ENCODE measurements around the gene CRHR1. TPM values are rescaled to one million over a fixed set of nuclear protein-coding genes. Genes with fewer than 3 reads are reported as not detected.

CRHR1 gene
- total RNA-seq, 2 experiments from 2014 or later, result not detected

GRCh38 chr17:45836047-45837044 lies 52.2 kb downstream of the CRHR1 start:
- Mint-ChIP-seq H3K4me3 (no peak overlapping the region), H3K9me3 (no peaks in the 10 kb centered on the region), H3K36me3 (no peaks in the 10 kb centered on the region), H3K4me1 (no peaks in the 10 kb centered on the region), H3K27me3 (peaks cover 2% of the 10 kb centered on the region), H3K27ac (no peak overlapping the region)
- no peak for DNase-seq

- Mint-ChIP-seq H3K4me1 (no peaks in the 10 kb centered on the region), H3K27me3 (peaks cover 2% of the 10 kb centered on the region), H3K36me3 (no peaks in the 10 kb centered on the region), H3K9me3 (no peaks in the 10 kb centered on the region), H3K4me3 (no peak overlapping the region), H3K27ac (no peak overlapping the region)
- no peak for DNase-seq
These were observed 53.1 kb downstream of the CRHR1 start for GRCh38 chr17:45837187-45837586.

- Mint-ChIP-seq H3K4me3 (no peak overlapping the region), H3K9me3 (no peaks in the 10 kb centered on the region), H3K27ac (no peak overlapping the region), H3K27me3 (peaks cover 2% of the 10 kb centered on the region), H3K36me3 (no peaks in the 10 kb centered on the region), H3K4me1 (no peaks in the 10 kb centered on the region)
- no peak for DNase-seq
These were observed 53.5 kb downstream of the CRHR1 start for GRCh38 chr17:45837603-45838002.

GRCh38 chr17:45838751-45839295 lies 54.7 kb downstream of the CRHR1 start:
- DNase-seq, result no peak
- Mint-ChIP-seq H3K36me3 (no peaks in the 10 kb centered on the region), H3K27me3 (peaks cover under 1% of the 10 kb centered on the region), H3K4me3 (no peak overlapping the region), H3K27ac (no peak overlapping the region), H3K4me1 (no peaks in the 10 kb centered on the region), H3K9me3 (no peaks in the 10 kb centered on the region)

- H3K27me3 Mint-ChIP-seq, result no peaks in the 10 kb centered on the region
- no peaks in the 10 kb centered on the region for H3K4me1 Mint-ChIP-seq
- no peak overlapping the region for H3K27ac Mint-ChIP-seq
- H3K4me3 Mint-ChIP-seq, result no peak overlapping the region
- H3K36me3 Mint-ChIP-seq, result no peaks in the 10 kb centered on the region
- DNase-seq, result no peak
- H3K9me3 Mint-ChIP-seq, result no peaks in the 10 kb centered on the region
These were observed 55.3 kb downstream of the CRHR1 start for GRCh38 chr17:45839442-45839841.

- no peaks in the 10 kb centered on the region for H3K27me3 Mint-ChIP-seq
- no peaks in the 10 kb centered on the region for H3K36me3 Mint-ChIP-seq
- no peaks in the 10 kb centered on the region for H3K9me3 Mint-ChIP-seq
- H3K4me3 Mint-ChIP-seq, result no peak overlapping the region
- no peak overlapping the region for H3K27ac Mint-ChIP-seq
- DNase-seq, result no peak
- H3K4me1 Mint-ChIP-seq, result no peaks in the 10 kb centered on the region
These were observed 57.1 kb downstream of the CRHR1 start for GRCh38 chr17:45841186-45841585.

GRCh38 chr17:45841883-45842525 lies 57.9 kb downstream of the CRHR1 start:
- no peaks in the 10 kb centered on the region for H3K9me3 Mint-ChIP-seq
- no peaks in the 10 kb centered on the region for H3K36me3 Mint-ChIP-seq
- no peak for DNase-seq
- H3K4me1 Mint-ChIP-seq, result no peaks in the 10 kb centered on the region
- no peak overlapping the region for H3K4me3 Mint-ChIP-seq
- no peaks in the 10 kb centered on the region for H3K27me3 Mint-ChIP-seq
- H3K27ac Mint-ChIP-seq, result no peak overlapping the region

- H3K27me3 Mint-ChIP-seq, result no peaks in the 10 kb centered on the region
- no peaks in the 10 kb centered on the region for H3K36me3 Mint-ChIP-seq
- H3K4me1 Mint-ChIP-seq, result no peaks in the 10 kb centered on the region
- H3K27ac Mint-ChIP-seq, result no peak overlapping the region
- DNase-seq, result no peak
- H3K4me3 Mint-ChIP-seq, result no peak overlapping the region
- no peaks in the 10 kb centered on the region for H3K9me3 Mint-ChIP-seq
These were observed 59.6 kb downstream of the CRHR1 start for GRCh38 chr17:45843722-45844121.

GRCh38 chr17:45844695-45845375 lies 60.7 kb downstream of the CRHR1 start, which contains the start of gene SPPL2C:
Gene SPPL2C (plus strand): TSS chr17:45844881. CDS start chr17:45844907, 26 bp downstream.
- Mint-ChIP-seq H3K9me3 (no peaks in the 10 kb centered on the region), H3K4me3 (no peak within 1 kb of the TSS), H3K36me3 (no peaks in the 10 kb centered on the region), H3K4me1 (no peaks in the 10 kb centered on the region), H3K27me3 (no peaks in the 10 kb centered on the region), H3K27ac (no peak within 1 kb of the TSS)
- DNase-seq, result no peak

- no peaks in the 10 kb centered on the region for H3K9me3 Mint-ChIP-seq
- H3K36me3 Mint-ChIP-seq, result no peaks in the 10 kb centered on the region
- no peak overlapping the region for H3K4me3 Mint-ChIP-seq
- no peaks in the 10 kb centered on the region for H3K4me1 Mint-ChIP-seq
- no peak for DNase-seq
- H3K27me3 Mint-ChIP-seq, result no peaks in the 10 kb centered on the region
- no peak overlapping the region for H3K27ac Mint-ChIP-seq
These were observed 61.5 kb downstream of the CRHR1 start for GRCh38 chr17:45845376-45846185.

- Mint-ChIP-seq H3K9me3 (no peaks in the 10 kb centered on the region), H3K27me3 (no peaks in the 10 kb centered on the region), H3K36me3 (no peaks in the 10 kb centered on the region), H3K4me1 (no peaks in the 10 kb centered on the region), H3K4me3 (no peak overlapping the region), H3K27ac (no peak overlapping the region)
- no peak for DNase-seq
These were observed 62.1 kb downstream of the CRHR1 start for GRCh38 chr17:45846223-45846622.

- DNase-seq, result no peak
- H3K27me3 Mint-ChIP-seq, result peaks cover 2% of the 10 kb centered on the region
- H3K27ac Mint-ChIP-seq, result no peak overlapping the region
- no peaks in the 10 kb centered on the region for H3K9me3 Mint-ChIP-seq
- no peaks in the 10 kb centered on the region for H3K4me1 Mint-ChIP-seq
- H3K36me3 Mint-ChIP-seq, result no peaks in the 10 kb centered on the region
- H3K4me3 Mint-ChIP-seq, result no peak overlapping the region
These were observed 62.5 kb downstream of the CRHR1 start for GRCh38 chr17:45846646-45847045.

- H3K4me3 Mint-ChIP-seq, result no peak overlapping the region
- H3K9me3 Mint-ChIP-seq, result no peaks in the 10 kb centered on the region
- no peak for DNase-seq
- H3K27ac Mint-ChIP-seq, result no peak overlapping the region
- no peaks in the 10 kb centered on the region for H3K4me1 Mint-ChIP-seq
- peaks cover 6% of the 10 kb centered on the region for H3K27me3 Mint-ChIP-seq
- no peaks in the 10 kb centered on the region for H3K36me3 Mint-ChIP-seq
These were observed 63.0 kb downstream of the CRHR1 start for GRCh38 chr17:45847101-45847500.

GRCh38 chr17:45847747-45848146 lies 63.6 kb downstream of the CRHR1 start:
- Mint-ChIP-seq H3K4me1 (peaks cover 2% of the 10 kb centered on the region), H3K27ac (no peak overlapping the region), H3K4me3 (no peak overlapping the region), H3K36me3 (no peaks in the 10 kb centered on the region), H3K9me3 (no peaks in the 10 kb centered on the region), H3K27me3 (peaks cover 13% of the 10 kb centered on the region)
- DNase-seq, result no peak
